Trophoblast cell (in vitro differentiated cells and primary cell): ENCODE results near the gene MYO16.

Source experiments
- DNase-seq, 2 donors: peaks; one replicate each; pipeline ENCODE4 v3.0.0-alpha.2; 2016
- H2AFZ ChIP-seq: 2 replicates; pipeline ENCODE4 v1.6.1; 2013; ENCODE audit warnings: low read length, moderate library complexity, mild to moderate bottlenecking; ENCODE audit not compliant: insufficient read depth, poor library complexity
- H2AK5ac ChIP-seq: 2 replicates; pipeline ENCODE4 v1.6.1; 2013; ENCODE audit warnings: mild to moderate bottlenecking, low read length
- H2BK120ac ChIP-seq: 2 replicates; pipeline ENCODE4 v1.6.1; 2013; ENCODE audit warnings: low read length, mild to moderate bottlenecking, moderate library complexity; ENCODE audit not compliant: insufficient read depth, poor library complexity
- H2BK12ac ChIP-seq: 2 replicates; pipeline ENCODE4 v1.6.1; 2013; ENCODE audit warnings: mild to moderate bottlenecking, low read length, moderate library complexity
- H2BK5ac ChIP-seq: 2 replicates; pipeline ENCODE4 v1.6.1; 2013; ENCODE audit warnings: low read length, low read depth, moderate library complexity, mild to moderate bottlenecking; ENCODE audit not compliant: poor library complexity
- H3K14ac ChIP-seq: 2 replicates; pipeline ENCODE4 v1.6.1; 2013; ENCODE audit warnings: mild to moderate bottlenecking, low read length
- H3K18ac ChIP-seq: 2 replicates; pipeline ENCODE4 v1.6.1; 2013; ENCODE audit warnings: mild to moderate bottlenecking, low read length
- H3K23ac ChIP-seq: 2 replicates; pipeline ENCODE4 v1.6.1; 2013; ENCODE audit warnings: low read length
- H3K27ac ChIP-seq: 2 replicates; pipeline ENCODE4 v1.5.1; 2013; ENCODE audit warnings: low read depth, mild to moderate bottlenecking, inconsistent platforms, low read length, moderate library complexity
- H3K27me3 ChIP-seq: 2 replicates; pipeline ENCODE4 v1.6.1; 2013; ENCODE audit warnings: inconsistent platforms, mild to moderate bottlenecking, low read length, moderate library complexity; ENCODE audit not compliant: insufficient read depth
- H3K36me3 ChIP-seq, 2 experiments: 1 replicate in 1 of 2; 2 replicates in 1 of 2; pipeline ENCODE4 v1.6.1; 2013; ENCODE audit warnings: low read length in 2 of 2, mild to moderate bottlenecking in 2 of 2, moderate library complexity in 1 of 2; ENCODE audit not compliant: insufficient read depth in 2 of 2, control insufficient read depth in 1 of 2
- H3K4ac ChIP-seq: 2 replicates; pipeline ENCODE4 v1.6.1; 2013; ENCODE audit warnings: low read depth, mild to moderate bottlenecking, low read length, moderate library complexity
- H3K4me1 ChIP-seq, 2 experiments: 1 replicate in 1 of 2; 2 replicates in 1 of 2; pipeline ENCODE4 v1.6.1; 2013; ENCODE audit warnings: low read length in 2 of 2, mild to moderate bottlenecking in 2 of 2, moderate library complexity in 1 of 2; ENCODE audit not compliant: insufficient read depth in 2 of 2, control insufficient read depth in 1 of 2
- H3K4me2 ChIP-seq: 2 replicates; pipeline ENCODE4 v1.6.1; 2013; ENCODE audit warnings: inconsistent platforms, mild to moderate bottlenecking, low read length, moderate library complexity
- H3K4me3 ChIP-seq: 2 replicates; pipeline ENCODE4 v1.5.1; 2013; ENCODE audit warnings: mild to moderate bottlenecking, low read depth, low read length, inconsistent platforms
- H3K79me1 ChIP-seq: one replicate; pipeline ENCODE4 v1.6.1; 2013; ENCODE audit warnings: low read length
- H3K79me2 ChIP-seq: 2 replicates; pipeline ENCODE4 v1.6.1; 2013; ENCODE audit warnings: low read length, mild to moderate bottlenecking; ENCODE audit not compliant: control insufficient read depth, insufficient read depth, poor library complexity
- H3K9ac ChIP-seq: 2 replicates; pipeline ENCODE4 v1.6.1; 2013; ENCODE audit warnings: mild to moderate bottlenecking, low read length
- H3K9me3 ChIP-seq: 2 replicates; pipeline ENCODE4 v1.6.1; 2013; ENCODE audit warnings: low read depth, mild to moderate bottlenecking, control low read depth, inconsistent platforms, low read length; ENCODE audit not compliant: insufficient read depth
- H4K12ac ChIP-seq: 2 replicates; pipeline ENCODE4 v1.6.1; 2013; ENCODE audit warnings: low read depth, mild to moderate bottlenecking, low read length, moderate library complexity
- H4K8ac ChIP-seq: 2 replicates; pipeline ENCODE4 v1.6.1; 2013; ENCODE audit warnings: low read depth, mild to moderate bottlenecking, low read length, moderate library complexity
- H4K91ac ChIP-seq: one replicate; pipeline ENCODE4 v1.6.1; 2013; ENCODE audit warnings: low read depth, mild to moderate bottlenecking, low read length, moderate library complexity
- WGBS: extraction: QIAGEN DNeasy Blood & Tissue Kit; methylation state at CpG from one replicate; pipeline ENCODE4 v1.1.7; 2013; ENCODE audit warnings: missing lambda C conversion rate; ENCODE audit not compliant: insufficient read length, insufficient coverage; ENCODE audit errors: extremely low coverage; 5-methylcytosine and 5-hydroxymethylcytosine counted together

The MYO16 gene

GRCh38 chr13:108807841-108808240 is 178.4 kb downstream of the MYO16 start:
- H4K8ac ChIP-seq: no peak overlapping the region
- H3K27ac ChIP-seq: no peak overlapping the region
- no peak overlapping the region for H3K4ac ChIP-seq
- no peak overlapping the region for H3K4me3 ChIP-seq
- H4K12ac ChIP-seq: no peak overlapping the region
- H4K91ac ChIP-seq: no peak overlapping the region
- H3K18ac ChIP-seq: no peak overlapping the region
- no peak overlapping the region for H2BK12ac ChIP-seq
- H2BK120ac ChIP-seq: no peak overlapping the region
- no peak overlapping the region for H3K4me2 ChIP-seq
- no peaks in the 10 kb centered on the region for H3K9me3 ChIP-seq
- DNase-seq: peak in 1 of 2 donors; percentile 62
- no peaks in the 10 kb centered on the region for H3K27me3 ChIP-seq
- no peaks in the 10 kb centered on the region for H3K4me1 ChIP-seq
- H2AK5ac ChIP-seq: no peak overlapping the region
- H3K79me1 ChIP-seq: no peaks in the 10 kb centered on the region
- no peak overlapping the region for H2BK5ac ChIP-seq
- no peak overlapping the region for H3K14ac ChIP-seq
- H2AFZ ChIP-seq: no peak overlapping the region
- H3K36me3 ChIP-seq: no peaks in the 10 kb centered on the region
- no peak overlapping the region for H3K9ac ChIP-seq
- H3K79me2 ChIP-seq: no peaks in the 10 kb centered on the region
- no peak overlapping the region for H3K23ac ChIP-seq

DNA sequence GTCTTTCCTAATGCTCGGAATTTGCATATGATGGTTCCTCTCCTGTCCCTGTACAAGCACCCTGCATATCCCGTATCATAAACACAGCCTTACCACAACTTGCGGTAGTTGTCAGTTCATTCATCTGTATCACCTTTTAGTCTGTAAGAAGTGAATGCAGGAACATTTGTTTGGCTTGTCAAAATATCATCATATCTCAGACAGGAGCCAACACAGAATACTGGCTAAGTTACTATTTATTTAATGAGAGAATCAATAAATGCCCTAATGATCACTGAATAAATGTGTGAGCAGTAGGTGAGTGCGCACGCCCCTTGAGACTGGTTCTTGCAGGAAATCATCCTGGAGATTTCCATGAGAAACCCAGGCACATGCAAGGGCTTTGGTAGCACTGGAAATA is 182.8 kb downstream of the MYO16 start:
- H3K23ac ChIP-seq: no peak overlapping the region
- H3K4me2 ChIP-seq: no peak overlapping the region
- H3K14ac ChIP-seq: no peak overlapping the region
- no peak overlapping the region for H3K4ac ChIP-seq
- H2BK120ac ChIP-seq: no peak overlapping the region
- no peak overlapping the region for H4K12ac ChIP-seq
- no peak overlapping the region for H3K18ac ChIP-seq
- no peak overlapping the region for H3K27ac ChIP-seq
- H2AK5ac ChIP-seq: no peak overlapping the region
- H3K4me1 ChIP-seq: no peaks in the 10 kb centered on the region
- no peaks in the 10 kb centered on the region for H3K36me3 ChIP-seq
- no peak overlapping the region for H2BK12ac ChIP-seq
- no peaks in the 10 kb centered on the region for H3K27me3 ChIP-seq
- H3K79me1 ChIP-seq: no peaks in the 10 kb centered on the region
- DNase-seq: no peak
- H4K8ac ChIP-seq: no peak overlapping the region
- no peak overlapping the region for H3K4me3 ChIP-seq
- H2AFZ ChIP-seq: no peak overlapping the region
- no peaks in the 10 kb centered on the region for H3K9me3 ChIP-seq
- H3K79me2 ChIP-seq: no peaks in the 10 kb centered on the region
- H3K9ac ChIP-seq: no peak overlapping the region
- H4K91ac ChIP-seq: no peak overlapping the region
- WGBS: no CpG with 5 or more reads among the region's 5 CpGs
- no peak overlapping the region for H2BK5ac ChIP-seq

DNA sequence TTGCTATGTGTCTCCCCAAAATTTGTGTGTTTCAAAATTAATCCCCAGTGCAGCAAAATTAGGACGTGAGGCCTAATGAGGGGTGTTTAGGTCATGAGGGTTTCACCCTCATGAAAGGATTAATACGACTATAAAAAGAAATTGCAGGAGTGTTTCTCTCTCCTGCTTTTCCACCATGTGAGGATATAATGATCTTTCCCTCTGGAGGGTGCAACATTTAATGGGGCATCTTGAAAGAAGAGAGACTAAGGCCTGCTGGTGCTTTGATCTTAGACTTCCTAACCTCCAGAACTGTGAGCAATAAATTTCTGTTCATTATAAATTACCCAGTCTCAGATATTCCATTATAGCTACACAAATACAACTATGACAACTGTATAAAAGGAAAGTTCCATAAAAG is 183.2 kb downstream of the MYO16 start:
- Histone ChIP-seq H3K9ac (no peak overlapping the region), H3K4me1 (no peaks in the 10 kb centered on the region), H2AFZ (no peak overlapping the region), H4K8ac (no peak overlapping the region), H2AK5ac (no peak overlapping the region), H3K36me3 (no peaks in the 10 kb centered on the region), H3K79me1 (no peaks in the 10 kb centered on the region), H3K27ac (no peak overlapping the region), H3K23ac (no peak overlapping the region), H3K27me3 (no peaks in the 10 kb centered on the region), H3K4ac (no peak overlapping the region), H4K91ac (no peak overlapping the region), H2BK5ac (no peak overlapping the region), H3K9me3 (no peaks in the 10 kb centered on the region), H3K14ac (no peak overlapping the region), H4K12ac (no peak overlapping the region), H3K79me2 (no peaks in the 10 kb centered on the region), H3K4me3 (no peak overlapping the region), H2BK120ac (no peak overlapping the region), H2BK12ac (no peak overlapping the region), H3K4me2 (no peak overlapping the region), H3K18ac (no peak overlapping the region)
- DNase-seq: no peak
- WGBS: no CpG with 5 or more reads among the region's 2 CpGs

DNA sequence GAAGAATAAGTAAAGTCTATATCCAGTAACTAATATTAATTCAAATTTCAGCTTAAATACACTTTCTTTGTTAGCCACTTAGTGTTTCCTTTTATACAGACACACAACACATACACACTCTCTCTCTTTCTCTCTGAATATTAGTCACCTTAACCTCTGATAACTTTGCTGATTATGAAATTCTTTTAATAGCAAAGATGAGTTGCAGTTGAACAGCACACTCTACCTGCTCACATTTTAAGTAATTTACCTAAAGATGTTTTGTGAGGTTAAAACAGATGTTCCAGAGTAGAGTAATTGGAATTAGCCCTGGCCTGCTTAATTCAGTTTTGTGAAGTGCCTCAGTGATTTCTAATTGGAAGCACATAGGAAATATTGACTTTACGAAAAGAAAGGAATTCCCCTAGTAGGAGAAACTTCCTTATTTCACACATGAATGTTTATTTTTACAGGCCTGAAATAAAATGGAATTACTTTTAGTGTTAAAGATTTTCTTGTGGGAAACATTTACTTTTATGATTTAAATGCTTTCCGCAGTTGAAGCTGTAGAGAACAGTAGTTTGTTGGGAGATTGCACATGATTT is 184.3 kb downstream of the MYO16 start:
- Histone ChIP-seq H3K79me1 (no peaks in the 10 kb centered on the region), H2BK12ac (no peak overlapping the region), H3K4me3 (no peak overlapping the region), H3K9ac (no peak overlapping the region), H2BK5ac (no peak overlapping the region), H3K18ac (no peak overlapping the region), H3K9me3 (no peaks in the 10 kb centered on the region), H3K36me3 (no peaks in the 10 kb centered on the region), H3K27me3 (no peaks in the 10 kb centered on the region), H3K79me2 (no peaks in the 10 kb centered on the region), H4K91ac (no peak overlapping the region), H3K14ac (no peak overlapping the region), H3K4me1 (no peaks in the 10 kb centered on the region), H2AFZ (no peak overlapping the region), H3K4ac (no peak overlapping the region), H4K12ac (no peak overlapping the region), H3K23ac (no peak overlapping the region), H2BK120ac (no peak overlapping the region), H3K4me2 (no peak overlapping the region), H3K27ac (no peak overlapping the region), H4K8ac (no peak overlapping the region), H2AK5ac (no peak overlapping the region)
- WGBS: no CpG with 5 or more reads among the region's 2 CpGs
- peak in 1 of 2 donors; percentile 48 for DNase-seq
